Upper lobe of left lung (tissue), 4 donors: ENCODE measurements around the gene MINDY1.

Source experiments
- POLR2A ChIP-seq, 4 donors: fragments of 450-650 bp; IDR thresholded peaks; one replicate each; pipeline ENCODE4 v1.5.1; 2016 to 2017; ENCODE audit warnings: antibody characterized with exemption in 4 of 4, mild to moderate bottlenecking in 2 of 4
- TF ChIP-seq, protein P1 (sequence below), 6 experiments: fragments of 450-650 bp in 4 of 6; fragments of 200-600 bp in 2 of 6; sonication (generic) in 2 of 6; IDR thresholded peaks; one replicate each; pipeline ENCODE4 v1.5.1; 2016 to 2019; ENCODE audit warnings: antibody characterized with exemption in 6 of 6

- TF ChIP-seq POLR2A (IDR thresholded peaks at IDR 0.05) = no peak
- TF ChIP-seq, protein P1, sequence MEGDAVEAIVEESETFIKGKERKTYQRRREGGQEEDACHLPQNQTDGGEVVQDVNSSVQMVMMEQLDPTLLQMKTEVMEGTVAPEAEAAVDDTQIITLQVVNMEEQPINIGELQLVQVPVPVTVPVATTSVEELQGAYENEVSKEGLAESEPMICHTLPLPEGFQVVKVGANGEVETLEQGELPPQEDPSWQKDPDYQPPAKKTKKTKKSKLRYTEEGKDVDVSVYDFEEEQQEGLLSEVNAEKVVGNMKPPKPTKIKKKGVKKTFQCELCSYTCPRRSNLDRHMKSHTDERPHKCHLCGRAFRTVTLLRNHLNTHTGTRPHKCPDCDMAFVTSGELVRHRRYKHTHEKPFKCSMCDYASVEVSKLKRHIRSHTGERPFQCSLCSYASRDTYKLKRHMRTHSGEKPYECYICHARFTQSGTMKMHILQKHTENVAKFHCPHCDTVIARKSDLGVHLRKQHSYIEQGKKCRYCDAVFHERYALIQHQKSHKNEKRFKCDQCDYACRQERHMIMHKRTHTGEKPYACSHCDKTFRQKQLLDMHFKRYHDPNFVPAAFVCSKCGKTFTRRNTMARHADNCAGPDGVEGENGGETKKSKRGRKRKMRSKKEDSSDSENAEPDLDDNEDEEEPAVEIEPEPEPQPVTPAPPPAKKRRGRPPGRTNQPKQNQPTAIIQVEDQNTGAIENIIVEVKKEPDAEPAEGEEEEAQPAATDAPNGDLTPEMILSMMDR (IDR thresholded peaks at IDR 0.05) = no peak
Measured at GRCh38 chr1:150966011-150966410, 40.7 kb downstream of the MINDY1 start.
